HuH-7 (cell line): ENCODE data around the gene C7.
"Not testable (repeated sequence)": the region's sequence is repeated elsewhere in the genome, so short reads cannot be mapped to it uniquely, and the experiment has no call there.

Experiments used
- DNase-seq: peaks from one replicate; pipeline ENCODE4 v3.0.0; 2011; ENCODE audit warnings: low spot score

Gene C7

GRCh38 chr5:40991168-40991980 lies 82.1 kb downstream of the C7 start:
- DNase-seq, result peak; percentile 54

- no peak for DNase-seq
These were observed 82.8 kb downstream of the C7 start for GRCh38 chr5:40991981-40992559.

GRCh38 chr5:40995801-40996586 lies 86.7 kb downstream of the C7 start:
- DNase-seq, result no peak

- no peak for DNase-seq
These were observed 89.8 kb downstream of the C7 start for GRCh38 chr5:40999142-40999541.

GRCh38 chr5:40999966-41000365 lies 90.7 kb downstream of the C7 start:
- DNase-seq, result no peak

- no peak for DNase-seq
These were observed 94.5 kb downstream of the C7 start for GRCh38 chr5:41003670-41004376.

GRCh38 chr5:41004931-41005330 lies 95.6 kb downstream of the C7 start:
- DNase-seq, result no peak

GRCh38 chr5:41009232-41009631 lies 99.9 kb downstream of the C7 start:
- no peak for DNase-seq

- no peak for DNase-seq
These were observed 101.3 kb downstream of the C7 start for GRCh38 chr5:41010572-41010971.

- no peak for DNase-seq
These were observed 103.0 kb downstream of the C7 start for GRCh38 chr5:41012318-41012717.

- DNase-seq, result not testable (repeated sequence)
These were observed 113.3 kb downstream of the C7 start for GRCh38 chr5:41022600-41022999.
